ENCODE data around the gene IQCN. TPM values are rescaled to one million over a fixed set of nuclear protein-coding genes. Genes with fewer than 3 reads are reported as not detected.

The IQCN gene
- total and polyA plus RNA-seq, 5 donors from 2014 or later: 0.03 to 26.5 (median 0.22) TPM; not detected in 1

DNA sequence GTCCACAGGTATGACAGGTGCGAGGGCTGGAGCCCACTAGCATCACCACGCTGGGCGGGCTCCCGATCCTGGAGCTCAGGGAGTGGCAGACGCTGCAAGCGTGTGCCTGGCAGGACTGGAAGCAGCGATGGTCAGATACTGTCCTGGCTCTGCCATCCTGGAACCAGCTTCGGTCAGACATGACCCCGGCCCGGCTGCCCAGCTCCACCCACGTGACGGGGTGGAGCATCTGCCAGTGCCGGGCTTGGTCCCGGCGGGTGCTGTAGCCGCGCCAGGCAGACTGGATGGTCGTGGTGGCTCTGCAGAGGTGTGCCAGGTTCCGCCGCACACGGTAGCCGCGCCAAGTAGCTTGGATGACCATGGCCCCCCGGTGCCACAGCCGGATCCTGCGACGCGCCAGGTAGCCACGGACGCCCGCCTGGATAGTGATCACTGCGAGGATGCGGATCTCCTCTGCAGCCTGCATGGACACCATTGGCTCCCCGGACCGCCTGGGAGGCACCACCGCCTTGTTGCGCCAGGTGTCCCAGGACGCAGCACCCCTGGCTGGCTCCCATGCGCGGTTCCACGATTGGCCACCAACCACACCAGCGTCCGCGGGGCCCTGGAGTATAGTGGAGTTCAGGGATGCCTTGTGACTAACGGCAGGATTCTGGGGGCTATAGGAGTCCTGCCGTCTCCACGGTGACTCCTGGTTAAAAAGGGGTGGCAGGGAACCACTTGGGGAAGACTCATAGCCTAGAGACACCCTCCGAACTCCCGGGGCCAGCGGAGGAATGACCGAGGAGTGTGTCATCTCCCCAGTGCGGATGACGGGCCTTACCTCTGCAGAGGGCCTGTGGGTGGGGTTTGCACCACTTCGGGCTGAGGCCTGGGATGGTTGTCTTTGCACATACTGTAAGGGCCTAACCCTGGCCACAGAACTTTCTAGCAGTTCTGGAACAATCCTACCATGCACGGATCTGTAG is 16.5 kb downstream of the IQCN start:
- Mint-ChIP-seq H3K27ac (no peak overlapping the region), H3K4me3 (no peak overlapping the region)

DNA sequence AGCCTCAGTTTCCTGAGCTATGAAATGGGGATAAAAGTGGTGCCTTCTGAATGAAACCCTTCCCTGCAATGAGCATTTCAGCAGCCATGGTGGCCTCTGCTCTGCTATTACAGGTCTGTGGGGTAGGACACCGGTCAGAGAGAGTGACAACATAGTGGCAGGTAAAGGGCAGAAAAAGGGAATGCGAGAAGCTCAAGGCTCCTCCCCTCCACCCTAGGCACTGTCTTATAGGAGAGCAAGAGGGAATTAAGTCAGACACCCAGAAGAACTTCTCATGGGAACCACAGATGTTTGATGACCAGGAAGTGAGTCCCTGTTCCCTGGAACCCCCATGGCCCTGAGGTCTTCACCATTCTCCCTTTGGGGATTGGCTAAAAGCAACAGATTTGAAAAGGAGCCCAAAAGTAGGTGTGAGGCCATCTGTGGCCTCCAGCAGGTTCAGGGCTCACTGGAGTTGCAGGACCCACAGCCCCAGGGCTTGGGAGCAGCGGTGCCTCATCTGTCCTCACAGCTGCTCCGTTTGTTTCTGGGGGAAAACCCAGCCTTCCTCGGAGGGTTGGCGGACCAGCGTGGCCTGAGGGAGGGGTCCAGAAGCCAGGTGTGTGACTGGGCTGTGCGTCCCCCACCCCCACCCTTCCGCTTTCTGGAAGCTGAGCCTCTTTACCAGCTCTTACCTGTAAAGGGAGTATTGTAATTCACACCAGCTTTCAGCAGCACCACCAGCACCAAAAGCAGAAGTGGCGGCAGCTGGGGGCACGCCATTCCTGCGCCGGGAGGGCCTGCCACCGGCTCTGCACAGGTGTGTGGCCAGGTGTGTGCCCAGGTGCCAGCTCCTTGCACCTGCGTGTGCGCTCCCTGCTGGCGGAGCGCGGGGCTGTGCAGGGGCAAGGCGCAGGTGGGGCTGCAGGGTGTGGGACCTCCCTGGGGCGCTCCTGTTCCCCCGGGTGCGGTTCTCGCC is 19.4 kb downstream of the IQCN start:
- Histone ChIP-seq H3K4me3 (ENCODE audit: low read depth, low read length) (no peak overlapping the region), H3K36me3 (ENCODE audit: control insufficient read depth, insufficient read depth, low read length) (no peaks in the 10 kb centered on the region), H3K9me3 (ENCODE audit: control insufficient read depth in 2 of 2, low read length in 2 of 2) (no peaks in the 10 kb centered on the region), H3K4me1 (ENCODE audit: control insufficient read depth, insufficient read depth, low read length, poor library complexity, severe bottlenecking) (no peaks in the 10 kb centered on the region), H3K27ac (ENCODE audit: insufficient read depth, low read length, poor library complexity, severe bottlenecking) (no peak overlapping the region), H3K27me3 (ENCODE audit: control insufficient read depth, insufficient read depth, low read length) (no peaks in the 10 kb centered on the region)
- ATAC-seq (ENCODE audit: low read depth in 2 of 2): no peak
- peak in 1 of 3 donors; percentile 24 for DNase-seq
- Mint-ChIP-seq H3K9me3 (peaks cover 0 to 2% (median 0%) of the 10 kb centered on the region in 7 donors), H3K4me1 (peaks cover 0 to 7% (median 6%) of the 10 kb centered on the region in 4 donors), H3K36me3 (no peaks in the 10 kb centered on the region), H3K4me3 (no peak overlapping the region), H3K27ac (peak overlapping the region in 1 of 3 donors; percentile 13), H3K27me3 (peaks cover 23% of the 10 kb centered on the region)

More for the DNA sequence above, 16.5 kb downstream of the IQCN start:
- ATAC-seq (ENCODE audit: low read depth in 2 of 2) (no peak), DNase-seq (no peak)
- Mint-ChIP-seq H3K27me3 (peaks cover 20% of the 10 kb centered on the region), H3K9me3 (peaks cover 0 to 5% (median 0%) of the 10 kb centered on the region in 7 donors), H3K36me3 (no peaks in the 10 kb centered on the region), H3K4me1 (peaks cover 0 to 3% (median 1%) of the 10 kb centered on the region in 4 donors)
- H3K4me3 ChIP-seq (ENCODE audit: low read depth, low read length): no peak overlapping the region
- H3K27me3 ChIP-seq (ENCODE audit: control insufficient read depth, insufficient read depth, low read length): no peaks in the 10 kb centered on the region
- no peak overlapping the region for H3K27ac ChIP-seq (ENCODE audit: insufficient read depth, low read length, poor library complexity, severe bottlenecking)
- H3K4me1 ChIP-seq (ENCODE audit: control insufficient read depth, insufficient read depth, low read length, poor library complexity, severe bottlenecking): no peaks in the 10 kb centered on the region
- no peaks in the 10 kb centered on the region for H3K9me3 ChIP-seq (ENCODE audit: control insufficient read depth in 2 of 2, low read length in 2 of 2)
- no peaks in the 10 kb centered on the region for H3K36me3 ChIP-seq (ENCODE audit: control insufficient read depth, insufficient read depth, low read length)

- Histone ChIP-seq H3K4me3 (ENCODE audit: low read depth, low read length) (no peak overlapping the region), H3K27me3 (ENCODE audit: control insufficient read depth, insufficient read depth, low read length) (no peaks in the 10 kb centered on the region), H3K27ac (ENCODE audit: insufficient read depth, low read length, poor library complexity, severe bottlenecking) (no peak overlapping the region), H3K9me3 (ENCODE audit: control insufficient read depth in 2 of 2, low read length in 2 of 2) (no peaks in the 10 kb centered on the region), H3K36me3 (ENCODE audit: control insufficient read depth, insufficient read depth, low read length) (no peaks in the 10 kb centered on the region), H3K4me1 (ENCODE audit: control insufficient read depth, insufficient read depth, low read length, poor library complexity, severe bottlenecking) (no peaks in the 10 kb centered on the region)
- ATAC-seq (ENCODE audit: low read depth in 2 of 2): peak in 1 of 2 donors; percentile 43
- Mint-ChIP-seq H3K9me3 (peaks cover 0 to 2% (median 0%) of the 10 kb centered on the region in 7 donors), H3K4me3 (no peak overlapping the region), H3K27me3 (peaks cover 23% of the 10 kb centered on the region), H3K4me1 (peaks cover 0 to 7% (median 6%) of the 10 kb centered on the region in 4 donors), H3K27ac (no peak overlapping the region), H3K36me3 (no peaks in the 10 kb centered on the region)
- no peak for DNase-seq
These were observed 20.5 kb downstream of the IQCN start for GRCh38 chr19:18253716-18254115.

DNA sequence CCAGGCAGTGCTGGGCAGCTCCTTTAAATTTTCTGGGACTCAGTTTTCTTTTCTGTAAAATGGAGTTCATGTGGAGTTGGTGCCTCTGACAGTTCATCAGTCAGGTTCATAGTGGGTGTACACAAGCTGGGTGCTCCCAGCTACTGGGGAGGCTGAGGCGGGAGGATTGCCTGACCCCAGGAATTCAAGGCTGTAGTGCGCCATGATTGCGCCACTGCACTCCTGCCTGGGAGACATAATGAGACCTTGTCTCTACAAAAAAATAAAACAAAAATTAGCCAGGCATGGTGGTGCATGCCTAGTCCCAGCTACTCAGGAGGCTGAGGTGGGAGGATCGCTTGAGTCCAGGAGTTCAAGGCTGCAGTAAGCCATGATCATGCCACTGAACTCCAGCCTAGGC is 21.1 kb downstream of the IQCN start:
- Histone ChIP-seq H3K9me3 (ENCODE audit: control insufficient read depth in 2 of 2, low read length in 2 of 2) (no peaks in the 10 kb centered on the region), H3K36me3 (ENCODE audit: control insufficient read depth, insufficient read depth, low read length) (no peaks in the 10 kb centered on the region), H3K4me3 (ENCODE audit: low read depth, low read length) (no peak overlapping the region), H3K27ac (ENCODE audit: insufficient read depth, low read length, poor library complexity, severe bottlenecking) (no peak overlapping the region), H3K4me1 (ENCODE audit: control insufficient read depth, insufficient read depth, low read length, poor library complexity, severe bottlenecking) (no peaks in the 10 kb centered on the region), H3K27me3 (ENCODE audit: control insufficient read depth, insufficient read depth, low read length) (no peaks in the 10 kb centered on the region)
- Mint-ChIP-seq H3K4me3 (no peak overlapping the region), H3K36me3 (no peaks in the 10 kb centered on the region), H3K27me3 (peaks cover 23% of the 10 kb centered on the region), H3K4me1 (peaks cover 0 to 7% (median 6%) of the 10 kb centered on the region in 4 donors), H3K9me3 (peaks cover 0 to 2% (median 0%) of the 10 kb centered on the region in 7 donors), H3K27ac (no peak overlapping the region)
- DNase-seq (no peak), ATAC-seq (ENCODE audit: low read depth in 2 of 2) (no peak)

DNA sequence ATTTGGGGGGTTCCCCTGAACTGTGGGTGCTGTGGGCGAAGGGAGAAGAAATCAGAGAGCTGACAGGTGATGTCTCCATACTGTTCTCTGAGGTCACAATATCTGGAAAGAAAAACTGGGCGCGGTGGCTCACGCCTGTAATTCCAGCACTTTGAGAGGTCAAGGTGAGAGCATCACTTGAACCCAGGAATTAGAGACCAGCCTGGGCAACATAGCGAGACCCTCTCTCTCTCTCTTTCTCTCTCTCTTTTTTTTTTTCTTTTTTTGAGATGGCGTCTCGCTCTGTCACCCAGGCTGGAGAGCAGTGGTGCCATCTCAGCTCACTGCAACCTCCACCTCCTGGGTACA is 21.9 kb downstream of the IQCN start:
- Mint-ChIP-seq H3K27ac (no peak overlapping the region), H3K36me3 (no peaks in the 10 kb centered on the region), H3K4me1 (peaks cover 0 to 7% (median 6%) of the 10 kb centered on the region in 4 donors), H3K4me3 (no peak overlapping the region), H3K27me3 (peaks cover 23% of the 10 kb centered on the region), H3K9me3 (peaks cover 0 to 2% (median 0%) of the 10 kb centered on the region in 7 donors)
- no peak for DNase-seq
- no peak overlapping the region for H3K4me3 ChIP-seq (ENCODE audit: low read depth, low read length)
- H3K27ac ChIP-seq (ENCODE audit: insufficient read depth, low read length, poor library complexity, severe bottlenecking): no peak overlapping the region
- H3K36me3 ChIP-seq (ENCODE audit: control insufficient read depth, insufficient read depth, low read length): no peaks in the 10 kb centered on the region
- no peaks in the 10 kb centered on the region for H3K9me3 ChIP-seq (ENCODE audit: control insufficient read depth in 2 of 2, low read length in 2 of 2)
- ATAC-seq (ENCODE audit: low read depth in 2 of 2): no peak
- no peaks in the 10 kb centered on the region for H3K27me3 ChIP-seq (ENCODE audit: control insufficient read depth, insufficient read depth, low read length)
- H3K4me1 ChIP-seq (ENCODE audit: control insufficient read depth, insufficient read depth, low read length, poor library complexity, severe bottlenecking): no peaks in the 10 kb centered on the region

DNA sequence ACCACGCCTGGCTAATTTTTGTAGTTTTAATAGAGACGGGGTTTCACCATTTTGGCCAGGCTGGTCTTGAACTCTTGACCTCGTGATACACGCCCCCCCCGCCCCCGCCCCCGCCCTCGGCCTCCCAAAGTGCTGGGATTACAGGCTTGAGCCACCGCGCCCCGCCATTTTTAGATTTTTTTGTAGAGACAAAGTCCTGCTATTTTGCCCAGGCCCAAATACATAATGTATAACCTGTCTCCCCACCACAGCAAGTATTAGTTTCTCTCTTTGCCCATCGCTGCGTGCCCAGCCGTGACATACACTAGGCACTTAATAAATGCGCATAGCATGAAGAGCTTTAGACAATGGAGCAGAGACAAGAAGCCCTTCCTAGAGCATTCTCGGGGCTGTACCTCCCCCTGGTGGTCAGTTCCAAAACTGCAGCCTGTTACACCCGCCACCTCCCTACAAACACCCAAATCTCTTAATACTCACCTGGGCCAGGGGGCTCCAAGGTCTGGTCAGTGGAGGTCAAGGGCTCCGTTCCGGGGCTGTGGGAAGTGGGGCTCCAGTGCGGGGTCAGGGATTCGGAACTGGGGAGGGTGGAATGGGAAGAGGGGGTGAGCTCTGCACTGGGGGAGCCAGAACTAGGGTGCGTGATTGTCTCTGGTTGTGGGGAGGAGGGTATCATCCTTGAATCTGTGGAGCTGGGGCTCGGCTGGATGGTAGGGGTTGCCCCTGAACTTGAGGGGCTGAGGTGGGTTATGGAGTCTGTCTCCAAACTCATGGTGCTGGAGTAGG is 22.5 kb downstream of the IQCN start:
- no peaks in the 10 kb centered on the region for H3K27me3 ChIP-seq (ENCODE audit: control insufficient read depth, insufficient read depth, low read length)
- Mint-ChIP-seq H3K9me3 (peaks cover 0 to 2% (median 0%) of the 10 kb centered on the region in 7 donors), H3K36me3 (no peaks in the 10 kb centered on the region), H3K4me1 (peaks cover 0 to 7% (median 6%) of the 10 kb centered on the region in 4 donors), H3K4me3 (no peak overlapping the region), H3K27ac (peak overlapping the region in 2 of 3 donors; percentile 11 to 71), H3K27me3 (peaks cover 23% of the 10 kb centered on the region)
- H3K27ac ChIP-seq (ENCODE audit: insufficient read depth, low read length, poor library complexity, severe bottlenecking): no peak overlapping the region
- H3K9me3 ChIP-seq (ENCODE audit: control insufficient read depth in 2 of 2, low read length in 2 of 2): no peaks in the 10 kb centered on the region
- H3K36me3 ChIP-seq (ENCODE audit: control insufficient read depth, insufficient read depth, low read length): no peaks in the 10 kb centered on the region
- DNase-seq: peak; percentile 64 to 81 (median 78)
- ATAC-seq (ENCODE audit: low read depth in 2 of 2): peak; percentile 75
- H3K4me3 ChIP-seq (ENCODE audit: low read depth, low read length): no peak overlapping the region
- H3K4me1 ChIP-seq (ENCODE audit: control insufficient read depth, insufficient read depth, low read length, poor library complexity, severe bottlenecking): no peaks in the 10 kb centered on the region

GRCh38 chr19:18249834-18250233 is 24.4 kb downstream of the IQCN start:
- Histone ChIP-seq H3K9me3 (ENCODE audit: control insufficient read depth in 2 of 2, low read length in 2 of 2) (no peaks in the 10 kb centered on the region), H3K4me1 (ENCODE audit: control insufficient read depth, insufficient read depth, low read length, poor library complexity, severe bottlenecking) (no peaks in the 10 kb centered on the region), H3K27me3 (ENCODE audit: control insufficient read depth, insufficient read depth, low read length) (no peaks in the 10 kb centered on the region), H3K27ac (ENCODE audit: insufficient read depth, low read length, poor library complexity, severe bottlenecking) (no peak overlapping the region), H3K36me3 (ENCODE audit: control insufficient read depth, insufficient read depth, low read length) (no peaks in the 10 kb centered on the region), H3K4me3 (ENCODE audit: low read depth, low read length) (no peak overlapping the region)
- Mint-ChIP-seq H3K36me3 (no peaks in the 10 kb centered on the region), H3K27ac (no peak overlapping the region), H3K4me3 (peak overlapping the region in 1 of 4 donors; percentile 4), H3K4me1 (peaks cover 0 to 6% (median 4%) of the 10 kb centered on the region in 4 donors), H3K27me3 (peaks cover 23% of the 10 kb centered on the region), H3K9me3 (peaks cover 0 to 2% (median 0%) of the 10 kb centered on the region in 7 donors)
- ATAC-seq (ENCODE audit: low read depth in 2 of 2) (no peak), DNase-seq (no peak)

All from CD4-positive, CD25-positive, alpha-beta regulatory T cell (primary cell).